ENCODE data around the gene DTD2.

The DTD2 gene

GRCh38 chr14:31449971-31450610 is 7.2 kb downstream of the DTD2 start:
- peak; percentile 22 for TF ChIP-seq CTCF (IDR thresholded peaks at IDR 0.05)
- peaks cover 53% of the 10 kb centered on the region for H3K36me3 Mint-ChIP-seq (ENCODE audit: low read depth)
- no peaks in the 10 kb centered on the region for H3K9me3 Mint-ChIP-seq
- no peak overlapping the region for H3K4me3 Mint-ChIP-seq
- peaks cover 5% of the 10 kb centered on the region for H3K4me1 Mint-ChIP-seq
- no peak overlapping the region for H3K27ac Mint-ChIP-seq
- H3K27me3 Mint-ChIP-seq (ENCODE audit: low read depth, poor library complexity), result no peaks in the 10 kb centered on the region
- no peak for DNase-seq

GRCh38 chr14:31449136-31449535 is 8.2 kb downstream of the DTD2 start:
- no peak for DNase-seq
- Mint-ChIP-seq H3K36me3 (ENCODE audit: low read depth) (peaks cover 52% of the 10 kb centered on the region), H3K27me3 (ENCODE audit: low read depth, poor library complexity) (no peaks in the 10 kb centered on the region), H3K4me1 (no peaks in the 10 kb centered on the region), H3K27ac (no peak overlapping the region), H3K9me3 (peaks cover under 1% of the 10 kb centered on the region), H3K4me3 (no peak overlapping the region)
- no peak for TF ChIP-seq CTCF (IDR thresholded peaks at IDR 0.05)

DNA sequence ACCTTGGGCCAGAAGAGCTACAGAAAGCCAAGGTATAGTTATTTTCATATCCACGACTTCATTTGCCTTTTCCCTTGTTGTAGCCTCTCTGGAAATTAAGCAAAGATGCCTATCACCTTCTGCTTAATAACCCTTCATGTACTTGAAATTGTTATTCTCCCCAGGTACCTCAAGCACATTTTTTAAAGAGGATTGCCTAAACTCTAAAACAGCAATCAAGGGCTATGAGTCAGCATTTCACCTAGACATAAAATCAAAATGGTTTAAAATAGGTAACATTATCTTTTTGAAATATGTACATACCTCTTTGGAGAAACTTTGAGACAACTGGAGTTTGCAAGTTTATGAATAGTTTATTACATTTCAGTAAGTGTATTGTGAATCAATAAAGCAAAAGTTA is 11.6 kb downstream of the DTD2 start:
- H3K4me1 Mint-ChIP-seq, result no peaks in the 10 kb centered on the region
- DNase-seq, result no peak
- H3K9me3 Mint-ChIP-seq, result peaks cover 4% of the 10 kb centered on the region
- no peaks in the 10 kb centered on the region for H3K27me3 Mint-ChIP-seq (ENCODE audit: low read depth, poor library complexity)
- no peak overlapping the region for H3K27ac Mint-ChIP-seq
- H3K36me3 Mint-ChIP-seq (ENCODE audit: low read depth), result peaks cover 34% of the 10 kb centered on the region
- H3K4me3 Mint-ChIP-seq, result no peak overlapping the region
- TF ChIP-seq CTCF (IDR thresholded peaks at IDR 0.05), result no peak

DNA sequence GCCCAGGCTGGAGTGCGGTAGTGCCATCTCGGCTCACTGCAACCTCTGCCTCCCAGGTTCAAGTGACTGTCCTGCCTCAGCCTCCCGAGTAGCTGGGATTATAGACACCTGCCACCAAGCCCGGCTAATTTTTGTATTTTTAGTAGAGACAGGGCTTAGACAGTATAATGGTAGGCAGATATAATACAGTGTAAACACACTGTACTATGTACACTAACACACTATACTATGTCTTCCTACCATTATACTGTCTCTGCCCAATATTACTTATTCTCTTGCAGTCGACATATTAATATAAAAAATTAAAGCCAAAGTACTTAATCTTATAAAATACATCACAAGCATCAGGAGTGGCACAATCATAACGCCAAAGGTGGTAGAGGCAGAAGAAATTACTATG is 15.0 kb downstream of the DTD2 start:
- no peaks in the 10 kb centered on the region for H3K27me3 Mint-ChIP-seq (ENCODE audit: low read depth, poor library complexity)

GRCh38 chr14:31441273-31442111 is 15.8 kb downstream of the DTD2 start:
- DNase-seq, result no peak
- Mint-ChIP-seq H3K27me3 (ENCODE audit: low read depth, poor library complexity) (no peaks in the 10 kb centered on the region), H3K9me3 (peaks cover 24% of the 10 kb centered on the region), H3K4me1 (no peaks in the 10 kb centered on the region), H3K4me3 (no peak overlapping the region), H3K27ac (no peak overlapping the region), H3K36me3 (ENCODE audit: low read depth) (peaks cover 46% of the 10 kb centered on the region)
- TF ChIP-seq CTCF (IDR thresholded peaks at IDR 0.05), result no peak

More for the DNA sequence above, 15.0 kb downstream of the DTD2 start:
- H3K36me3 Mint-ChIP-seq (ENCODE audit: low read depth), result peaks cover 48% of the 10 kb centered on the region
- no peak for TF ChIP-seq CTCF (IDR thresholded peaks at IDR 0.05)
- H3K4me1 Mint-ChIP-seq, result no peaks in the 10 kb centered on the region
- DNase-seq, result no peak
- no peak overlapping the region for H3K4me3 Mint-ChIP-seq
- H3K27ac Mint-ChIP-seq, result no peak overlapping the region
- H3K9me3 Mint-ChIP-seq, result peaks cover 22% of the 10 kb centered on the region

Measured in nephron progenitor cell (in vitro differentiated cells).